Keratinocyte (primary cell): ENCODE results near the gene MCF2L2.

Experiments used
- CTCF ChIP-seq, 3 experiments: IDR thresholded peaks in 1 of 3; conservative IDR thresholded peaks in 1 of 3; optimal IDR thresholded peaks in 1 of 3; 2 replicates in 2 of 3; 3 replicates in 1 of 3; pipeline versions ENCODE3 to v1.5.1; 2011; ENCODE audit warnings: low read length in 3 of 3, mild to moderate bottlenecking in 3 of 3, moderate library complexity in 2 of 3, control low read depth in 1 of 3, inconsistent platforms in 1 of 3; ENCODE audit not compliant: insufficient read depth in 2 of 3; ENCODE audit errors: extremely low read depth in 1 of 3
- EZH2 ChIP-seq: IDR thresholded peaks from one replicate; pipeline ENCODE4 v1.6.1; 2012; ENCODE audit warnings: inconsistent platforms, mild to moderate bottlenecking, low read length, moderate library complexity

GRCh38 chr3:183285828-183286457 is 142.5 kb downstream of the MCF2L2 start:
- TF ChIP-seq CTCF (optimal IDR thresholded peaks at IDR 0.05 in 1 of 3, IDR thresholded peaks at IDR 0.05 in 1 of 3, conservative IDR thresholded peaks at IDR 0.05 in 1 of 3; ENCODE audit: extremely low read depth in 1 of 3, insufficient read depth in 2 of 3, low read length in 3 of 3), result no peak
- TF ChIP-seq EZH2, result no peak
